ENCODE data around the gene ASB13. TPM values are rescaled to one million over a fixed set of nuclear protein-coding genes. Genes with fewer than 3 reads are reported as not detected.

Gene ASB13
- total RNA-seq, 1 experiment from 2014 or later = 18.4 TPM

- no peak overlapping the region for H3K4me3 ChIP-seq (ENCODE audit: low read depth in 2 of 2, low read length in 2 of 2)
- no peak for TF ChIP-seq SIN3A (IDR thresholded peaks at IDR 0.05; ENCODE audit: borderline replicate concordance, insufficient read depth, low read depth, low read length)
- no peak for TF ChIP-seq REST (IDR thresholded peaks at IDR 0.05; ENCODE audit: insufficient read depth in 1 of 2, low read depth in 2 of 2, low read length in 1 of 2)
- no peak for TF ChIP-seq POLR2AphosphoS5 (IDR thresholded peaks at IDR 0.05; ENCODE audit: low read depth, low read length)
- TF ChIP-seq CTCF (IDR thresholded peaks at IDR 0.05) = no peak
- H3K27me3 ChIP-seq (ENCODE audit: control insufficient read depth, insufficient read depth, low read length) = no peaks in the 10 kb centered on the region
- H3K4me1 ChIP-seq (ENCODE audit: control insufficient read depth, insufficient read depth, low read length) = no peaks in the 10 kb centered on the region; the same call in 1 of the 2 replicates
- BruUV-seq (replicated peaks) = no TSS peak
- intact Hi-C loops (cut with micrococcal nuclease; ENCODE audit: unreplicated experiment) = no loop called here
- DNase-seq (ENCODE audit: low read depth, low spot score) (no peak), ATAC-seq (no peak)
- no peak overlapping the region for H3K27ac ChIP-seq (ENCODE audit: low read length)
- ChIA-PET CTCF (no interaction called here), POLR2A (no interaction called here)
- in situ Hi-C loops (cut with HindIII; ENCODE audit: low pct_unique_long_range_greater_than_20kb, low sequenced_read_pairs) = no loop called here
- H3K36me3 ChIP-seq (ENCODE audit: control insufficient read depth, insufficient read depth, low read length) = no peaks in the 10 kb centered on the region
- H3K9me3 ChIP-seq (ENCODE audit: control insufficient read depth, insufficient read depth, low read depth, low read length) = no peaks in the 10 kb centered on the region
These were observed 54.3 kb downstream of the ASB13 start for GRCh38 chr10:5611899-5612680.

GRCh38 chr10:5609952-5610616, 56.3 kb downstream of the ASB13 start:
- POLR2A ChIA-PET = no interaction called here
- no peak overlapping the region for H3K27ac ChIP-seq (ENCODE audit: low read length)
- H3K36me3 ChIP-seq (ENCODE audit: control insufficient read depth, insufficient read depth, low read length) = no peaks in the 10 kb centered on the region
- H3K4me3 ChIP-seq (ENCODE audit: low read depth in 2 of 2, low read length in 2 of 2) = no peak overlapping the region
- no peaks in the 10 kb centered on the region; the same call in 1 of the 2 replicates for H3K4me1 ChIP-seq (ENCODE audit: control insufficient read depth, insufficient read depth, low read length)
- no peaks in the 10 kb centered on the region for H3K9me3 ChIP-seq (ENCODE audit: control insufficient read depth, insufficient read depth, low read depth, low read length)
- H3K27me3 ChIP-seq (ENCODE audit: control insufficient read depth, insufficient read depth, low read length) = no peaks in the 10 kb centered on the region
- no peak; the same call in 1 of the 2 replicates for ATAC-seq
- intact Hi-C loops (cut with micrococcal nuclease; ENCODE audit: unreplicated experiment) = no loop called here
- TF ChIP-seq TCF7L2 (IDR thresholded peaks at IDR 0.05; ENCODE audit: low read depth, low read length) (no peak), REST (IDR thresholded peaks at IDR 0.05; ENCODE audit: insufficient read depth in 1 of 2, low read depth in 2 of 2, low read length in 1 of 2) (no peak), SIN3A (IDR thresholded peaks at IDR 0.05; ENCODE audit: borderline replicate concordance, insufficient read depth, low read depth, low read length) (no peak), CTCF (IDR thresholded peaks at IDR 0.05) (no peak), POLR2AphosphoS5 (IDR thresholded peaks at IDR 0.05; ENCODE audit: low read depth, low read length) (no peak)
- CTCF ChIA-PET = no interaction called here
- no peak for DNase-seq (ENCODE audit: low read depth, low spot score)
- in situ Hi-C loops (cut with HindIII; ENCODE audit: low pct_unique_long_range_greater_than_20kb, low sequenced_read_pairs) = no loop called here
- no TSS peak for BruUV-seq (replicated peaks)
